Mesenteric fat pad (tissue), 1 donor: ENCODE results near the gene CCSER1. TPM values are rescaled to one million over a fixed set of nuclear protein-coding genes. Genes with fewer than 3 reads are reported as not detected.
"Not testable (repeated sequence)": the region's sequence is repeated elsewhere in the genome, so short reads cannot be mapped to it uniquely, and the experiment has no call there.

Experiments
- DNase-seq: peaks from one replicate; pipeline ENCODE4 v3.0.0-alpha.2; 2020; ENCODE audit warnings: low spot score
- total RNA-seq: library from RNA; stranded (reverse); fragmentation: NEBNext Ultra II Directional; extraction: Animal tissue kit (Norgen Biotek cat#: 25700); gene quantifications from one replicate; pipeline ENCODE4 v1.2.1, GENCODE V29; 2021
- donor health status: DM: yes; HTN: yes; CAD: no.

CCSER1 gene
- total RNA-seq, 1 donor from 2014 or later = 9.7 TPM

DNA sequence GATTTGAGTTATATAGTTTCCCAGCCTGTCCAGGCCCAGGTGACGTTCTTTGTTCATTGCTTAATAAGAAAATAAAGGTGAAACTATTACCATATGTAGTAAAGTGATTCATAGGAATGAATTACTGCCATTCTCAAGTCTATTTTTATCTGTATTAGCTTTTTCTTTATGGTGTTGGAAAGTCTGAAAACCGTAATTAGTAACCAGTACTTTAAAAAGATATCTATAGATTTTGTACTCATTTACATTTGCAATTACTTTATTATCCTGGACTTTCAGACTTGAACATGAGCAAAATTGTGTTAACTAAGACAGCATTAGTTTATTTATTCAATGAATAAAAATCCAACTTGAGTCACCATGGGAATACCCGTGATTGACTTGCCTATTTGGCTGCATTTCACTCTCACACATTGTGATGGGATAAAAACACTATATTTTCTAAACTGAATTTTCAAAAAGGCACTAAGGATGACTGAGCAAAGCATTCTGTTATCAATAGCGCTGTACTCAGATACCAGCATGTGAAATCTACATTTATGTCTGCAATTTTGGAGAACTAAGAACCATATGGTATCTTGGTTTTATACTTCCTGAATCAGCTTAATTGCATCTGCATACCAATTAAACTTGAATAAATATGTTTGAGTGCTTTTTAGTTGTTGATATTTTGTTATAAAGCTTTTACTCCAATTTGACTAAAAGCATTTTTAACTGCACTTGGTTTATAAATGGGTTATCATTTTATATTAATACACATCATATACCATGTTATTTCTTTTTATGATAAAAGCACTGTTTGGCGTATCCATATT is 154.6 kb downstream of the CCSER1 start:
- DNase-seq = no peak

GRCh38 chr4:90290345-90290744 is 163.2 kb downstream of the CCSER1 start:
- no peak for DNase-seq

GRCh38 chr4:90292438-90292837 is 165.2 kb downstream of the CCSER1 start:
- no peak for DNase-seq

DNA sequence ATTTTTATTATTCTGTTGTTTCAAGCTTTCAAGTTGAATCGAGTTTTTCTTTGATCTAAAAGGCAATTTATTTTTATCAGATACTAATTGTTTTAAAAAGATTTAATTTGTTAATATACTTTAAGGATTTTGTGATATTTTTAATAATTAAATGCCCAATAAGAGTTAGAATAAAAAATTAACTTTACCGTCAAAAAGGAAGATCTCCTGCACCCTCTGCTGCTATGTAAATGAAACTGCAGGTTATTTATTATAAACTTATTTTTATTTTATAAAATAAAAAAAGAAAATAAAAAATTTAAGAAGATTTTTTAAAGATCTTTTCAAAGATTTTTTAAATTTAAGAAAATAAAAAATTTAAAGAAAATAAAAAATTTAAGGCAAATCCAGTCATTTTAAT is 166.1 kb downstream of the CCSER1 start:
- DNase-seq = no peak

DNA sequence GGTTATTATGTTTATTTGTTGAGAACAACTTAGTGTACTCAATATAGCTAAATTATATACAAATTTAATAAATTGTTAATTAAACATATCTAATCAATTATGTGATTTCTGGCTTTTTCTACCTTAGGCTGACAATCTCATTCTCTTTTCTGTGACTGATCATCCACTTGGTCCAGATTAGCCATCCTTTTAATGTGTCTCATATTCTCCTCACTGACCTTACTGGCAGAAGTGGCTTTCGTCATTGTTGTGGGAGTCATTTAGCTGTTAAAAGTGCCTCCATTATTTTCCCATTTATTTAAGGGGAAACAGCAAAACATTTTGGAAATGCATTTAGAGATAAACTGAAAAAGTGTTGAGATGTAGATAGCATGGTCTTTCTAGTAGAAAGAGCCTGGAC is 172.2 kb downstream of the CCSER1 start:
- DNase-seq = no peak

DNA sequence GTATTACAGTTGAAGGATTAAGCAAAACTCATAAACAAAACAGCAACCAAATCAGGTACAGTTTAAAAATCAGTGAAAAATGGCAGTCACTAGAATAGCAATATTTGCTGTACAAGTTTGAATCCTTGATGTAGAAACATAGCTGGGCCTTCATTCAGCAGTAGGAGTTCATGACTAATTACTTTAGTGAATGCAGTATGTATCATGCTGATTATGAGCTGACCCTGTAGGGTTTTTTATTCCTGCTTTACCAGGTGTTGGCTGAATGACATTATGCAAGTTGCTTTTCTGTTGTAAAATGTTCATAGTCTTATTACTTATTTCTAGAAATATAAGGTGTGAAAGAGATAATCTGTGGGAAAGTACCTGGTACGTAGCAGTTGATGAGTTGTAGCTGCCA is 179.6 kb downstream of the CCSER1 start:
- no peak for DNase-seq

DNA sequence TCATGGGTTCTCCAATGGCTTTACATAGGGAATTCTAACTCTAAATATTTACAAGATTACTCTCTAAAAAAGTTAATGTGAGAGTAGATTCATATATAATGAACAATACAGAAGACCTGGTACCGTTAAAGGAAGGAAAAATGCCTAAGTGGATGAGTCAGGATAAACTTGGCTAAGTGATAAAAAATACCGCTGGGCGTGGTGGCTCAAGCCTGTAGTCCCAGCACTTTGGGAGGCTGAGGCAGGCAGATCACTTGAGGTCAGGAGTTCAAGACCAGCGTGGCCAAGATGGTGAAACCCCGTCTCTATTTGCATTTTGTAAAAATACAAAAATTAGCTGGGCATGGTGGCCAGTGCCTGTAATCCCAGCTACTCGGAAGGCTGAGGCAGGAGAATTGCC is 189.9 kb downstream of the CCSER1 start:
- DNase-seq = not testable (repeated sequence)

GRCh38 chr4:90317785-90318184 is 190.6 kb downstream of the CCSER1 start:
- DNase-seq = no peak

GRCh38 chr4:90318193-90318592 is 191.0 kb downstream of the CCSER1 start:
- no peak for DNase-seq

GRCh38 chr4:90328558-90328957 is 201.4 kb downstream of the CCSER1 start:
- DNase-seq = no peak

DNA sequence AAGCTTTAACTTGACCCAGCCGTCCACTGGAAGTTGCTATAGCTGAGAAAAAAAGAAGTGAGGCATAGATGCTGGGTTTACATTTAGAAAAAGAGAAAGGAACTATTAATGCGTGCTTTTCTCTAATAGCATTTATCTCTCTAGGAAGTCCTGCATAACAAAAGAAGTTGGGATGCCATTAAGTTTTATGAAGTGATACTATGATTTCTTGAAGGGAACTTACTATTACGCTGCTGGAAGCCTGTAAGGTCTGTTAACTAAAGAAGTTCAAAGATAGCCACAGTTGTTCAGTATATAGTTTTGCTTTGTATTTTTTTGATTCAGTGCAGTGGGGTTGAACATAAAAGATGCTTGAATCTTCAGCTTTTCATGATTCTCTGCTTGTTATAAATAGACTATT is 203.4 kb downstream of the CCSER1 start:
- no peak for DNase-seq

DNA sequence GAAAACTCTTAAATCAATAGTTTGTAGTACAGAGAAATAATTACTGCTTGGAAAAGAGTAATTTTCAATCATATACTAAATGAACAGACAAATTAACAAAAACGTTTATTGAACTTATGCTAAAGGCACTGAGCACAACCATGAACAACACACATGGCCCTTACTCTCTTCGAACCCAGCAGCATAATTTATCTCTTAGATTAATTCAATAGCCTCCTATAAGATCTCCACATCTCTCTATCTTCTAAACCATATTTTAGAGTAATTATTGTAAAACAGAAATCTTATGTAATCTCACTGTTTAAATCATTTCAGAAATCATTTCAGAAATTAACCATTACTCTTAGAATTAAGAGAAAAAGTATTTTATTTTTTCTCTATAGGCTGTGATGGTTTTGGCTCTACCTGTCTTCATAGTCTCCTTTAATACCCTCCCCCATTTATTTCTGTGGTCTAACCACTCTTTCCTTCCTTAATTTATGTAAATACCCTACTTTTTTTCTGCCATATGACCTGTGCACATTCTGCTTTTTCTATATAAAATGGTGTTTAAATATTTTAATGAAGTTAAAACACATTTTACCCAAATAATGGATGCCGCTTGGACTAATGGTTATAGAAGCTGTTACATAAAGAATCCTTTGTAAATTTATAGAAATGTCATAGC is 218.5 kb downstream of the CCSER1 start:
- no peak for DNase-seq

- no peak for DNase-seq
These were observed 222.4 kb downstream of the CCSER1 start for GRCh38 chr4:90349636-90350035.

- DNase-seq = no peak
These were observed 230.0 kb downstream of the CCSER1 start for GRCh38 chr4:90357117-90357710.

DNA sequence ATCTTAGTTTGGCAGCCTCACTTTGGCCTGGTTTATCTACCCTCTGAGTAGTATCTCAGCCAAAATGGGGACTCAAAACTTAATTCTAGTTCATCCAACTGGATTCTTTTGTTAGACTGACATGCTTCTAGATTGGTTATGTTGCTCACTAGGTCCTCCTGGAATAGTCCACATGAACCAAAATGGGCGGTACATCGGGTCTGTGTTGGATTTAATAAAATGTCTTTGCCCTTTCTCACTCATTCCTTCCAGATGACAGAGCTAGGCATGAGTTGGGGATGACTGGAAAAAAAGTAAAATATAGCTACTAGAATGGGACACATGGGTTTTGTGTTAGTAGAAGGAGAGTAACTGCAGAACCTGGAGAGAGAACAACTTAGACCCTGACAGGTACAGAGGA is 247.9 kb downstream of the CCSER1 start:
- no peak for DNase-seq

GRCh38 chr4:90393215-90393614 is 266.0 kb downstream of the CCSER1 start:
- DNase-seq = no peak

GRCh38 chr4:90403781-90404180 is 276.6 kb downstream of the CCSER1 start:
- DNase-seq = no peak

- DNase-seq = not testable (repeated sequence)
These were observed 280.7 kb downstream of the CCSER1 start for GRCh38 chr4:90407897-90408296.

- DNase-seq = not testable (repeated sequence)
These were observed 285.6 kb downstream of the CCSER1 start for GRCh38 chr4:90412786-90413185.

GRCh38 chr4:90415116-90415515 is 287.9 kb downstream of the CCSER1 start:
- no peak for DNase-seq

- no peak for DNase-seq
These were observed 292.0 kb downstream of the CCSER1 start for GRCh38 chr4:90419124-90419711.

GRCh38 chr4:90421161-90421560 is 294.0 kb downstream of the CCSER1 start:
- no peak for DNase-seq
